Keratinocyte (primary cell): ENCODE data around the gene SEC61A2.

Experiments used
- EZH2 ChIP-seq: IDR thresholded peaks from one replicate; pipeline ENCODE4 v1.6.1; 2012; ENCODE audit warnings: inconsistent platforms, mild to moderate bottlenecking, low read length, moderate library complexity
- TF ChIP-seq, protein P1 (sequence below), 3 experiments: IDR thresholded peaks in 1 of 3; conservative IDR thresholded peaks in 1 of 3; optimal IDR thresholded peaks in 1 of 3; 2 replicates in 2 of 3; 3 replicates in 1 of 3; pipeline versions ENCODE3 to v1.5.1; 2011; ENCODE audit warnings: low read length in 3 of 3, mild to moderate bottlenecking in 3 of 3, moderate library complexity in 2 of 3, control low read depth in 1 of 3, inconsistent platforms in 1 of 3; ENCODE audit not compliant: insufficient read depth in 2 of 3; ENCODE audit errors: extremely low read depth in 1 of 3

- TF ChIP-seq EZH2: no peak
- TF ChIP-seq, protein P1, sequence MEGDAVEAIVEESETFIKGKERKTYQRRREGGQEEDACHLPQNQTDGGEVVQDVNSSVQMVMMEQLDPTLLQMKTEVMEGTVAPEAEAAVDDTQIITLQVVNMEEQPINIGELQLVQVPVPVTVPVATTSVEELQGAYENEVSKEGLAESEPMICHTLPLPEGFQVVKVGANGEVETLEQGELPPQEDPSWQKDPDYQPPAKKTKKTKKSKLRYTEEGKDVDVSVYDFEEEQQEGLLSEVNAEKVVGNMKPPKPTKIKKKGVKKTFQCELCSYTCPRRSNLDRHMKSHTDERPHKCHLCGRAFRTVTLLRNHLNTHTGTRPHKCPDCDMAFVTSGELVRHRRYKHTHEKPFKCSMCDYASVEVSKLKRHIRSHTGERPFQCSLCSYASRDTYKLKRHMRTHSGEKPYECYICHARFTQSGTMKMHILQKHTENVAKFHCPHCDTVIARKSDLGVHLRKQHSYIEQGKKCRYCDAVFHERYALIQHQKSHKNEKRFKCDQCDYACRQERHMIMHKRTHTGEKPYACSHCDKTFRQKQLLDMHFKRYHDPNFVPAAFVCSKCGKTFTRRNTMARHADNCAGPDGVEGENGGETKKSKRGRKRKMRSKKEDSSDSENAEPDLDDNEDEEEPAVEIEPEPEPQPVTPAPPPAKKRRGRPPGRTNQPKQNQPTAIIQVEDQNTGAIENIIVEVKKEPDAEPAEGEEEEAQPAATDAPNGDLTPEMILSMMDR (optimal IDR thresholded peaks at IDR 0.05 in 1 of 3, IDR thresholded peaks at IDR 0.05 in 1 of 3, conservative IDR thresholded peaks at IDR 0.05 in 1 of 3; ENCODE audit: extremely low read depth in 1 of 3, insufficient read depth in 2 of 3, low read length in 3 of 3): no peak
Measured at GRCh38 chr10:12140038-12140437, 10.6 kb downstream of the SEC61A2 start.
